Effector memory CD8-positive, alpha-beta T cell (primary cell): ENCODE results near the gene DNAAF9.

ENCODE experiments used
- ATAC-seq: fragments of 150-1000 bp; cut with Tn5 transposase; replicated peaks from 2 replicates; pipeline ENCODE4 v1.10.0; 2021; ENCODE audit warnings: mild to moderate bottlenecking, moderate library complexity
- DNase-seq, 3 experiments: peaks; one replicate each; pipeline ENCODE4 v3.0.0; 2021
- H3K27ac Mint-ChIP-seq, 2 donors: one replicate each; pipeline ENCODE4 v1.8.0; 2022; ENCODE audit warnings: mild to moderate bottlenecking in 2 of 2, mixed read lengths in 2 of 2, moderate library complexity in 2 of 2
- H3K27me3 Mint-ChIP-seq, 2 donors: one replicate each; pipeline ENCODE4 v1.8.0; 2022; ENCODE audit warnings: mixed read lengths in 2 of 2
- H3K36me3 Mint-ChIP-seq: one replicate; pipeline ENCODE4 v1.8.0; 2022; ENCODE audit warnings: mild to moderate bottlenecking, moderate library complexity, mixed read lengths; ENCODE audit not compliant: insufficient read depth
- H3K4me1 Mint-ChIP-seq, 2 donors: one replicate each; pipeline ENCODE4 v1.8.0; 2022; ENCODE audit warnings: low read depth in 2 of 2, mixed read lengths in 2 of 2
- H3K4me3 Mint-ChIP-seq, 2 donors: one replicate each; pipeline ENCODE4 v1.8.0; 2022; ENCODE audit warnings: mild to moderate bottlenecking in 2 of 2, mixed read lengths in 2 of 2, moderate library complexity in 2 of 2
- H3K9me3 Mint-ChIP-seq, 2 donors: one replicate each; pipeline ENCODE4 v1.8.0; 2022; ENCODE audit warnings: mixed read lengths in 2 of 2

DNAAF9 gene

GRCh38 chr20:3380228-3381070, 27.0 kb downstream of the DNAAF9 start:
- Mint-ChIP-seq H3K9me3 (no peaks in the 10 kb centered on the region), H3K27me3 (no peaks in the 10 kb centered on the region), H3K27ac (no peak overlapping the region), H3K36me3 (peaks cover 7% of the 10 kb centered on the region), H3K4me1 (peaks cover 2 to 27% of the 10 kb centered on the region in 2 donors), H3K4me3 (no peak overlapping the region)
- ATAC-seq = no peak
- DNase-seq = no peak

DNA sequence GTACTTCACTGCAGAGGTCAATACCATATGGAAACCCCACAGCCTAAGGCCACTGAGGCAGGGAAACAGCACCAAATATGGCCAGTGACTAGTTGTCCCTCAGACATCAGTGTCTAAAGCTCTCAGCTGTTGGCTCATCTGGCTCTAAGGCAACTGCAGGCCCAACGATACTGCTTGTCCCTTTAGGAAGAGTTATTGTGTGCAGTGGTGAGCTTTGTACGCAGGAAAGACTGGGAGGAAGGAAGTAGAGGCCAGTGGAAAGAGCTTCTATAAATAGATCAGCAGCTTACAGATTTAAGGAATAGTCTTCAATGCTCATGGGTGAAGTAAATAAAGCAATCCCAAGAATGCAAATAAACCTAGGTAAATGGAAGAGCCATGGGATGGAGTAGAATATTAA, 29.3 kb downstream of the DNAAF9 start:
- H3K4me1 Mint-ChIP-seq = peaks cover 0 to 9% of the 10 kb centered on the region in 2 donors
- peaks cover 17% of the 10 kb centered on the region for H3K36me3 Mint-ChIP-seq
- H3K9me3 Mint-ChIP-seq = no peaks in the 10 kb centered on the region
- ATAC-seq (no peak), DNase-seq (no peak)
- no peak overlapping the region for H3K27ac Mint-ChIP-seq
- no peak overlapping the region for H3K4me3 Mint-ChIP-seq
- H3K27me3 Mint-ChIP-seq = no peaks in the 10 kb centered on the region

DNA sequence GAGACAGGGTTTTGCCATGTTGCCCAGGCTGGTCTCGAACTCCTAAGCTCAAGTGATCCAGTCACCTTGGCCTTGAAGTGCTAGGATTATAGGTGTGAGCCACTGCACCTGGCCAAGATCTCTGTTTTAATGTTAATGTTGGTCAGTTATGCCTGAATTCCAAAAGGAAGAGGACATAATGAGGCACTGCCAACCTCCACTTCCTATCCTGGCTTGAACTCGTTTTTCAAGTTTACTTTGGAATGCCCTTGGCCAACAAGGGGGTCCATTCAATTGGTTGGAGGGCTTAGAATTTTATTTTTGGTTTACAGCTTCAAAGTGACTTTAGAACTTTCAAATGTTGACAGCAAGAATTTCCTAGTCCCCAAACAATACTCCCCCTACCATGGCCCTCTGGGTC, 29.8 kb downstream of the DNAAF9 start:
- Mint-ChIP-seq H3K4me1 (peaks cover 0 to 5% of the 10 kb centered on the region in 2 donors), H3K9me3 (no peaks in the 10 kb centered on the region), H3K36me3 (peaks cover 17% of the 10 kb centered on the region), H3K27me3 (no peaks in the 10 kb centered on the region), H3K27ac (no peak overlapping the region), H3K4me3 (no peak overlapping the region)
- DNase-seq = no peak
- no peak for ATAC-seq

- H3K27ac Mint-ChIP-seq = no peak overlapping the region
- H3K36me3 Mint-ChIP-seq = peaks cover 37% of the 10 kb centered on the region
- DNase-seq (no peak), ATAC-seq (no peak)
- H3K27me3 Mint-ChIP-seq = no peaks in the 10 kb centered on the region
- H3K4me1 Mint-ChIP-seq = no peaks in the 10 kb centered on the region
- H3K4me3 Mint-ChIP-seq = no peak overlapping the region
- no peaks in the 10 kb centered on the region for H3K9me3 Mint-ChIP-seq
Measured at GRCh38 chr20:3374296-3374695, 33.2 kb downstream of the DNAAF9 start.

GRCh38 chr20:3371754-3372153, 35.7 kb downstream of the DNAAF9 start:
- Mint-ChIP-seq H3K9me3 (no peaks in the 10 kb centered on the region), H3K27ac (peak overlapping the region in 1 of 2 donors; percentile 57), H3K36me3 (peaks cover 40% of the 10 kb centered on the region), H3K27me3 (no peaks in the 10 kb centered on the region), H3K4me3 (no peak overlapping the region), H3K4me1 (no peaks in the 10 kb centered on the region)
- no peak for ATAC-seq
- no peak for DNase-seq

DNA sequence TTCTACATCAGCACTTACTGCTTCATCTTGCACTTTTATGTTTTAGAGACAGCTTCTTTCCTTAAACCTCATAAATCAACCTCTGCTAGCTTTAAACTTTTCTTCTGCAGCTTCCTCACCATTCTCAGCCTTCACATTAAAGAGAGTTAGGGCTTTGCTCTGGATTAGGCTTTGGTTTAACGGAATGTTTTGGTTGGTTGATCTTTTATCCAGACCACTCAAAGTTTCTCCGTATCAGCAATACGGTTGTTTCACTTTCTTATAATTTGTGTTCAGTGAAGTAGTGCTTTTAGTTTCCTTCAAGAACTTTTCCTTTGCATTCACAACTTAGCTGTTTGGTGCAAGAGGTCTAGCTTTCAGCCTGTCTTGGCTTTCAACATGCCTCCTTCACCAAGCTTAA, 40.4 kb downstream of the DNAAF9 start:
- H3K27ac Mint-ChIP-seq = no peak overlapping the region
- no peaks in the 10 kb centered on the region for H3K4me1 Mint-ChIP-seq
- no peak overlapping the region for H3K4me3 Mint-ChIP-seq
- peaks cover 25% of the 10 kb centered on the region for H3K36me3 Mint-ChIP-seq
- no peaks in the 10 kb centered on the region for H3K9me3 Mint-ChIP-seq
- no peak for ATAC-seq
- DNase-seq = no peak
- H3K27me3 Mint-ChIP-seq = no peaks in the 10 kb centered on the region

DNA sequence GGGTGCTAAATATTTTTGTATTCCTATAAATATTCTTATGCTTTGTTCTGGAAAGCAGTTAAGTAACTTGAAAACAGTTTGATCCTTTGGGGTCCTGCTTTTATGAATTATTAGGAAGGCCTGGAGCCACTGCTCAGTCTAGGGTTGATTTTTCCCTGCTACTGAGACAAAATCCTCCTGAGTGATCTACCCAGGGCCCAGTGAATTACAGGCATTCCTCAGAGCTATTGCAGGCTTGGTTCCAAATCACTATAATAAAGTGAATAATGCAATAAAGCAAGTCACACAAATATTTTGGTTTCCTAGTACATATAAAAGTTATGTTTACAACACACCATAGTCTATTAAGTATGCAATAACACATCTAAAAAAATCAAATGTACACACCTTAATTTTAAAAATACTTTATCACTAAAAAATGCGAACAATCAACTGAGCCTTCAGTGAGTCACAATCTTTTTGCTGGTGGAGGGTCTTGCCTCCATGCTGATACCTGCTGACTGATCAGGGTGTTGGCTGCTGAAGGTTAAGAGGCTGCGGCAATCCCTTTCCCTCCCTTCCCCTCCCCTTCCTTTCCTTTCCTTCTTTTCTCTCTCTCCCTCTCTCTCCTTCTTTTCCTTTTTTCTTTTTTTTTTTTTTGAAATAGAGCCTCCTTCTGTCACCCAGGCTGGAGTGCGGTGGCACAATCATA, 43.0 kb downstream of the DNAAF9 start:
- DNase-seq = no peak
- Mint-ChIP-seq H3K4me3 (no peak overlapping the region), H3K4me1 (no peaks in the 10 kb centered on the region), H3K27me3 (no peaks in the 10 kb centered on the region), H3K27ac (peak overlapping the region; percentile 30 to 91), H3K9me3 (no peaks in the 10 kb centered on the region), H3K36me3 (peaks cover 12% of the 10 kb centered on the region)
- ATAC-seq = no peak

DNA sequence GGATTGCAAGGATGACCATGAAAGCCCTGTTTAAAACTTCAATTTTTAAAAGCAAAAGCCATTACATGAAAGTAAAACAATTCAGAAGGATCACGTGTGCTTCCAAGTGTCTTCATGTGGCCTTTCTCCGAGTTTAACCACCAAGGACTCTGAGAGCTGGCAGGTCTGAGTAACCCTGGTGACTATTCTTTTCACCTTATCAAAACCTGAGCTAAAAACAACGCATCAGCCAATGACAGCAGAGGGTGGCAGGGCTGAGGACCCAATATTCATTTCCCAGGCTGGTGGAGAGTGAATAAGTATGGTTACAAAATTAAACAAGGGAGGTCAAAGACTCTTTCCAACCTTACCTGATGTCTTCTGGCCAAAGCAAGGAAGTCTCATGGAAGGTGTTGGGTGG, 46.7 kb downstream of the DNAAF9 start:
- DNase-seq (no peak), ATAC-seq (no peak)
- H3K9me3 Mint-ChIP-seq = no peaks in the 10 kb centered on the region
- no peak overlapping the region for H3K27ac Mint-ChIP-seq
- H3K4me1 Mint-ChIP-seq = no peaks in the 10 kb centered on the region
- peaks cover 3% of the 10 kb centered on the region for H3K36me3 Mint-ChIP-seq
- H3K27me3 Mint-ChIP-seq = no peaks in the 10 kb centered on the region
- H3K4me3 Mint-ChIP-seq = no peak overlapping the region

DNA sequence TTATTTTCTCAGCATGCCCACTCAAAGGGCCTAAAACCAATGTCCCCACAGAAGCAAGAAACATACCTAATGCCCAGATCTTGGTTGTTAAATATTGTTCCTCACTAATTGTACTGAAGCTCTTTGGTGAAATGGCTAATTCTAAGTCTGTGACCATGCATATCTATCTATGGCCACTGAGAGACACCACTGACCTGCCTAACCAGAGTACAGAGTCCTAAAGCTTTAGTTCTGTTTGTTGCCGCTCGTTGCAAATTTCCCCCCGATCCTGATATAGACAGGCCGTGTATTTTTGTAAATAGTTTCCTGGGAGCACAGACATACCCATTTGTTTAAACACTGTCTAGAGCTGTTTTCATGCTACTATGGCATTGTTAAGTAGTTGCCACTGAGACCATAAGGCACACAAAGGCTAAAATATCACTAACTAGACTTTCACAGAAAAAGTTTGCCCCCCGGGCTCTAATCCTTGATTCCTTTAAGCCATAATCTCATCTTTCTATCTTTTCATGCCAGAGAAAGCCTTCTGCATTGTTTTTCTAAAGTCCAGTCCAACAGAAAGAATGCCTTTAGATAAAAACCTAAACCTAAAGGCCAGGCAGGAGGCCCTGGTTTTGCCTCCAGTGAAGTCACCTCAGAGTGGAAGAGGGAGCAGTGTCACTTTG, 48.7 kb downstream of the DNAAF9 start:
- no peaks in the 10 kb centered on the region for H3K27me3 Mint-ChIP-seq
- no peak for DNase-seq
- H3K4me3 Mint-ChIP-seq = no peak overlapping the region
- H3K4me1 Mint-ChIP-seq = no peaks in the 10 kb centered on the region
- ATAC-seq = no peak
- no peaks in the 10 kb centered on the region for H3K9me3 Mint-ChIP-seq
- H3K27ac Mint-ChIP-seq = no peak overlapping the region
- H3K36me3 Mint-ChIP-seq = peaks cover 3% of the 10 kb centered on the region
